ENCODE measurements around the gene PLEKHO2. TPM values are rescaled to one million over a fixed set of nuclear protein-coding genes. Genes with fewer than 3 reads are reported as not detected.

The PLEKHO2 gene
- total and polyA plus RNA-seq, 2 of the 13 experiments (the other 11 are each of a cell fraction or from before 2014, with no cell fraction given), result 3.8 to 4.8 TPM

- no peak; the same call in 2 of the 3 replicates for ATAC-seq
- WGBS (ENCODE audit: low lambda C conversion rate), result 97% methylated on average over 7 of the region's 12 CpGs
- Histone ChIP-seq H3K9ac (ENCODE audit: insufficient read depth, low read depth, low read length) (no peak overlapping the region), H3K4me3 (replicated peaks in 1 of 3; ENCODE audit: insufficient read depth in 1 of 3, low read depth in 2 of 3, low read length in 3 of 3) (no peak overlapping the region), H2AFZ (ENCODE audit: low read length) (no peak overlapping the region), H3K36me3 (replicated peaks in 1 of 2; ENCODE audit: control insufficient read depth in 1 of 2, insufficient read depth in 2 of 2, low read length in 2 of 2) (peaks cover 10 to 11% of the 10 kb centered on the region in 2 experiments; a peak in 3 of 5 replicates), H3K27ac (ENCODE audit: extremely low read length, insufficient read depth, low read length) (no peak overlapping the region), H3K4me1 (ENCODE audit: insufficient read depth, low read length) (no peaks in the 10 kb centered on the region), H4K20me1 (ENCODE audit: insufficient read depth, low read length) (no peaks in the 10 kb centered on the region; the same call in 1 of the 2 replicates), H3K9me3 (ENCODE audit: low read length) (no peaks in the 10 kb centered on the region), H3K27me3 (ENCODE audit: control insufficient read depth in 1 of 2, insufficient read depth in 2 of 2, low read length in 2 of 2) (no peaks in the 10 kb centered on the region), H3K79me2 (ENCODE audit: insufficient read depth, low read length) (no peaks in the 10 kb centered on the region), H3K4me2 (ENCODE audit: low read depth, low read length) (no peak overlapping the region)
- in situ Hi-C loops (cut with HindIII; ENCODE audit: extremely low pct_ligation_motif_present, low pct_unique_long_range_greater_than_20kb), result no loop called here
- intact Hi-C loops (cut with micrococcal nuclease; ENCODE audit: unreplicated experiment), result no loop called here
- ChIA-PET CTCF (ENCODE audit: low intra/inter-chr PET ratio, low total read pairs) (no interaction called here), POLR2A (no interaction called here)
- no peak for FAIRE-seq
- no peak for DNase-seq (ENCODE audit: low spot score)
- BruUV-seq (replicated peaks), result no TSS peak
- TF ChIP-seq AGO2 (optimal IDR thresholded peaks at IDR 0.05; ENCODE audit: low read depth, low read length), result peak; percentile 38
- TF ChIP-seq SAP130 (CRISPR knock-in tag; IDR thresholded peaks at IDR 0.05; ENCODE audit: low read depth), result no peak
- TF ChIP-seq ZBTB49 (CRISPR knock-in tag; IDR thresholded peaks at IDR 0.05; ENCODE audit: borderline replicate concordance), result no peak
These were observed 23.6 kb downstream of the PLEKHO2 start for GRCh38 chr15:64865126-64865997.

GRCh38 chr15:64865998-64866520 lies 24.3 kb downstream of the PLEKHO2 start:
- in situ Hi-C loops (cut with HindIII; ENCODE audit: extremely low pct_ligation_motif_present, low pct_unique_long_range_greater_than_20kb), result no loop called here
- FAIRE-seq (no peak), DNase-seq (ENCODE audit: low spot score) (no peak), ATAC-seq (no peak)
- Histone ChIP-seq H3K9me3 (ENCODE audit: low read length) (no peaks in the 10 kb centered on the region), H4K20me1 (ENCODE audit: insufficient read depth, low read length) (no peaks in the 10 kb centered on the region; the same call in 1 of the 2 replicates), H3K4me3 (replicated peaks in 1 of 3; ENCODE audit: insufficient read depth in 1 of 3, low read depth in 2 of 3, low read length in 3 of 3) (no peak overlapping the region), H3K4me1 (ENCODE audit: insufficient read depth, low read length) (no peaks in the 10 kb centered on the region), H3K27ac (ENCODE audit: extremely low read length, insufficient read depth, low read length) (no peak overlapping the region), H3K9ac (ENCODE audit: insufficient read depth, low read depth, low read length) (no peak overlapping the region), H3K36me3 (replicated peaks in 1 of 2; ENCODE audit: control insufficient read depth in 1 of 2, insufficient read depth in 2 of 2, low read length in 2 of 2) (peaks cover 4 to 8% of the 10 kb centered on the region in 2 experiments; a peak in 2 of 5 replicates), H3K79me2 (ENCODE audit: insufficient read depth, low read length) (no peaks in the 10 kb centered on the region), H3K4me2 (ENCODE audit: low read depth, low read length) (no peak overlapping the region), H3K27me3 (ENCODE audit: control insufficient read depth in 1 of 2, insufficient read depth in 2 of 2, low read length in 2 of 2) (no peaks in the 10 kb centered on the region), H2AFZ (ENCODE audit: low read length) (no peak overlapping the region)
- BruUV-seq (replicated peaks), result no TSS peak
- ChIA-PET CTCF (ENCODE audit: low intra/inter-chr PET ratio, low total read pairs) (no interaction called here), POLR2A (no interaction called here)
- WGBS (ENCODE audit: low lambda C conversion rate), result 84% methylated on average over 3 of the region's 6 CpGs
- TF ChIP-seq, protein P1, sequence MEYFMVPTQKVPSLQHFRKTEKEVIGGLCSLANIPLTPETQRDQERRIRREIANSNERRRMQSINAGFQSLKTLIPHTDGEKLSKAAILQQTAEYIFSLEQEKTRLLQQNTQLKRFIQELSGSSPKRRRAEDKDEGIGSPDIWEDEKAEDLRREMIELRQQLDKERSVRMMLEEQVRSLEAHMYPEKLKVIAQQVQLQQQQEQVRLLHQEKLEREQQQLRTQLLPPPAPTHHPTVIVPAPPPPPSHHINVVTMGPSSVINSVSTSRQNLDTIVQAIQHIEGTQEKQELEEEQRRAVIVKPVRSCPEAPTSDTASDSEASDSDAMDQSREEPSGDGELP (IDR thresholded peaks at IDR 0.05; ENCODE audit: borderline replicate concordance, low read depth), result no peak
- TF ChIP-seq REXO4 (CRISPR knock-in tag; IDR thresholded peaks at IDR 0.05; ENCODE audit: borderline replicate concordance) (no peak), ZSCAN9 (CRISPR knock-in tag; IDR thresholded peaks at IDR 0.05; ENCODE audit: borderline replicate concordance) (no peak), GATAD2A (CRISPR knock-in tag; IDR thresholded peaks at IDR 0.05) (no peak), POLR2A (IDR thresholded peaks at IDR 0.05; ENCODE audit: insufficient read depth in 1 of 2, low read depth in 2 of 2, low read length in 2 of 2) (no peak), ELK4 (CRISPR knock-in tag; IDR thresholded peaks at IDR 0.05; ENCODE audit: borderline replicate concordance) (no peak), ATF7 (IDR thresholded peaks at IDR 0.05) (peak; percentile 53; the same call in 1 of the 2 replicates), ATF7 (CRISPR knock-in tag; IDR thresholded peaks at IDR 0.05) (no peak)
- intact Hi-C loops (cut with micrococcal nuclease; ENCODE audit: unreplicated experiment), result no loop called here
